ENCODE results near the gene TM4SF4. TPM values are rescaled to one million over a fixed set of nuclear protein-coding genes. Genes with fewer than 3 reads are reported as not detected.
A peak's percentile ranks its signal among the peaks of the same experiment; 100 is the strongest.

The TM4SF4 gene
- polyA plus RNA-seq, 3 donors: 0.08 TPM; not detected in 2

DNA sequence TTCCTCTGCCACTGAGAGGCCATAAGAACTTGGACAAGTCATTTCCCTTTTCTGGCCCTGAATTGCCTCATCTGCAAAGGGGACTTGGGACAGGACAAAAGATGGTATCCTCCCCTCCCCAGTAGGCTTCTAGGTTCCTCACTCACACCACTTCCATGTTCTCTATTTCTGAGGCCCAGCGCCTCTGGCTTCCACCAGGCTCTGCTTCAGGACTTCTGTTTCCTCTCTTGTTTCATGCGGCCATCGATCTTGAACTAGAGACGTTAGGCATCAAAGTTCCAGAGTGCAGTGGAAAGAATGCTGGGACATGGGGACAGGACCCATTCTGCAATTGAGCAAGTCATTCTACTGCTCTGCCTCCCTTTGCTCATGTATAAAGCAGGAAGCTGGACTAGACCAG, 1.7 kb downstream of the TM4SF4 start:
- no peaks in the 10 kb centered on the region for H4K20me1 ChIP-seq (ENCODE audit: insufficient read depth, low read length)
- Mint-ChIP-seq H3K27ac (peak overlapping the region; percentile 80 to 95 (median 92)), H3K9me3 (peaks cover 0 to 2% (median 0%) of the 10 kb centered on the region in 7 donors), H3K36me3 (no peaks in the 10 kb centered on the region), H3K4me1 (peaks cover 80% of the 10 kb centered on the region), H3K27me3 (ENCODE audit: low read depth in 3 of 3) (peaks cover 0 to 3% (median 0%) of the 10 kb centered on the region in 3 donors), H3K4me3 (peak overlapping the region in 1 of 2 donors; percentile 19)
- no peaks in the 10 kb centered on the region for H3K27me3 ChIP-seq (ENCODE audit: control insufficient read depth in 2 of 2, insufficient read depth in 2 of 2, low read length in 2 of 2)
- WGBS (ENCODE audit: insufficient coverage): 10% methylated on average over 2 of the region's 4 CpGs
- H3K4me2 ChIP-seq (replicated peaks; ENCODE audit: extremely low read depth, low read length, poor library complexity, severe bottlenecking): peak overlapping the region; percentile 25
- TF ChIP-seq, protein P1, sequence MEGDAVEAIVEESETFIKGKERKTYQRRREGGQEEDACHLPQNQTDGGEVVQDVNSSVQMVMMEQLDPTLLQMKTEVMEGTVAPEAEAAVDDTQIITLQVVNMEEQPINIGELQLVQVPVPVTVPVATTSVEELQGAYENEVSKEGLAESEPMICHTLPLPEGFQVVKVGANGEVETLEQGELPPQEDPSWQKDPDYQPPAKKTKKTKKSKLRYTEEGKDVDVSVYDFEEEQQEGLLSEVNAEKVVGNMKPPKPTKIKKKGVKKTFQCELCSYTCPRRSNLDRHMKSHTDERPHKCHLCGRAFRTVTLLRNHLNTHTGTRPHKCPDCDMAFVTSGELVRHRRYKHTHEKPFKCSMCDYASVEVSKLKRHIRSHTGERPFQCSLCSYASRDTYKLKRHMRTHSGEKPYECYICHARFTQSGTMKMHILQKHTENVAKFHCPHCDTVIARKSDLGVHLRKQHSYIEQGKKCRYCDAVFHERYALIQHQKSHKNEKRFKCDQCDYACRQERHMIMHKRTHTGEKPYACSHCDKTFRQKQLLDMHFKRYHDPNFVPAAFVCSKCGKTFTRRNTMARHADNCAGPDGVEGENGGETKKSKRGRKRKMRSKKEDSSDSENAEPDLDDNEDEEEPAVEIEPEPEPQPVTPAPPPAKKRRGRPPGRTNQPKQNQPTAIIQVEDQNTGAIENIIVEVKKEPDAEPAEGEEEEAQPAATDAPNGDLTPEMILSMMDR (IDR thresholded peaks at IDR 0.05): no peak
- H2AFZ ChIP-seq (ENCODE audit: insufficient read depth, low read depth, low read length, poor library complexity, severe bottlenecking): peak overlapping the region; percentile 62
- H3K79me2 ChIP-seq (ENCODE audit: insufficient read depth, low read length): no peaks in the 10 kb centered on the region
- peak; percentile 79 to 86 (median 82) for DNase-seq
- intact Hi-C loops (cut with micrococcal nuclease): loop anchor here (10.0 kb wide), 2 partner anchors 81 to 101 kb away; partner anchors contain the start of gene TM4SF1 (in 1 of the 2)
- no peaks in the 10 kb centered on the region for H3K36me3 ChIP-seq (replicated peaks in 1 of 2; ENCODE audit: control insufficient read depth in 1 of 2, insufficient read depth in 2 of 2, low read length in 2 of 2)
- H3K9me3 ChIP-seq (replicated peaks in 1 of 2; ENCODE audit: control insufficient read depth in 1 of 2, insufficient read depth in 1 of 2, low read length in 2 of 2): no peaks in the 10 kb centered on the region
- peaks cover 79 to 83% of the 10 kb centered on the region in 2 donors for H3K4me1 ChIP-seq (ENCODE audit: control insufficient read depth in 1 of 2, insufficient read depth in 2 of 2, low read length in 2 of 2)
- peak overlapping the region; percentile 39 to 80 for H3K27ac ChIP-seq (ENCODE audit: low read depth in 1 of 2, low read length in 2 of 2)
- H3K9ac ChIP-seq (ENCODE audit: insufficient read depth, low read length, poor library complexity, severe bottlenecking): no peak overlapping the region
- H3K4me3 ChIP-seq (replicated peaks in 1 of 3; ENCODE audit: low read depth in 2 of 3, low read length in 3 of 3): peak overlapping the region in 1 of 3 experiments; percentile 18

DNA sequence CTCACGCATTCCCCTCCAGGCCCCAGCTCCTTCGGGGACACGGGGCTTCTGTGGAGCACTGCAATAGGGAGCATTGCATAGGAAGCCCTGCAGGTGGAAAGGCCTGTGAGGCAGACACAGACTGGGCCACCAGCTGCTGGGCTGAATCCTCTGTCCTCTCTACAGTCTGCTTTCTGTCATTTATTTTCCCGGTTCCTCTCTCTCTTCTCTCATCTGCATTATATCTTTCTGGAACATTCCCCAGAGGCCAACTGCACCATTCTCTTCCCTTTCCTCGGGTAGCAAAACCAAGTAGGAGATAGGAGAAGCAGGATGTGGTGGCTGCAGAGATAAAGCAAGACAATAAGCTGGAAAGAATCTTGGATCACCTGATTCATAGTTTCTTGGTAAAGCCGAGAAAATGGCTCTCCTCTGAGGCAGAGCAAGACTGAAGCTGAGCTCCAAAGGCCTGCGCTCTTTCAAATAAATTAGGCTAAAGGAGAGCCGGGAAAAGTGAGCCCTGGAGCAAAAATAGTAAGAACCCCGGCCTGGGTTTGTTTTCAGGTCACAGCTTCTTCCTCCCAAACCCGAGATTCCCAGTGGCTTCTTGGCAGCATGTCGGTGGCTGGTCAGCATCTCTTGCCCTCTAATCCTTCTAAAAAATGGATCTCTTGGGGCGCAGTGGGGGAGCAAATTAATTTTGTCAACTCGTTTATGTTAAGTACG, 5.3 kb downstream of the TM4SF4 start:
- H3K4me3 Mint-ChIP-seq: no peak overlapping the region
- Histone ChIP-seq H2AFZ (ENCODE audit: insufficient read depth, low read depth, low read length, poor library complexity, severe bottlenecking) (peak overlapping the region; percentile 58), H3K4me3 (replicated peaks in 1 of 3; ENCODE audit: low read depth in 2 of 3, low read length in 3 of 3) (no peak overlapping the region), H3K79me2 (ENCODE audit: insufficient read depth, low read length) (no peaks in the 10 kb centered on the region), H4K20me1 (ENCODE audit: insufficient read depth, low read length) (no peaks in the 10 kb centered on the region), H3K36me3 (replicated peaks in 1 of 2; ENCODE audit: control insufficient read depth in 1 of 2, insufficient read depth in 2 of 2, low read length in 2 of 2) (no peaks in the 10 kb centered on the region), H3K4me1 (ENCODE audit: control insufficient read depth in 1 of 2, insufficient read depth in 2 of 2, low read length in 2 of 2) (peaks cover 48 to 54% of the 10 kb centered on the region in 2 donors), H3K9ac (ENCODE audit: insufficient read depth, low read length, poor library complexity, severe bottlenecking) (no peak overlapping the region), H3K27me3 (ENCODE audit: control insufficient read depth in 2 of 2, insufficient read depth in 2 of 2, low read length in 2 of 2) (no peaks in the 10 kb centered on the region), H3K9me3 (replicated peaks in 1 of 2; ENCODE audit: control insufficient read depth in 1 of 2, insufficient read depth in 1 of 2, low read length in 2 of 2) (no peaks in the 10 kb centered on the region), H3K4me2 (replicated peaks; ENCODE audit: extremely low read depth, low read length, poor library complexity, severe bottlenecking) (no peak overlapping the region), H3K27ac (ENCODE audit: low read depth in 1 of 2, low read length in 2 of 2) (no peak overlapping the region)
- 96% methylated on average over 7 of the region's 14 CpGs for WGBS (ENCODE audit: insufficient coverage)
- peaks cover 50% of the 10 kb centered on the region for H3K4me1 Mint-ChIP-seq
- peaks cover 0 to 3% (median 0%) of the 10 kb centered on the region in 3 donors for H3K27me3 Mint-ChIP-seq (ENCODE audit: low read depth in 3 of 3)
- intact Hi-C loops (cut with micrococcal nuclease): loop anchor here (5.0 to 10.0 kb wide), 3 partner anchors 85 to 127 kb away; partner anchors contain the start of gene TM4SF1 (in 1 of the 2)
- peak overlapping the region; percentile 16 to 78 (median 51) for H3K27ac Mint-ChIP-seq
- DNase-seq: no peak
- TF ChIP-seq, protein P1 (IDR thresholded peaks at IDR 0.05): no peak
- H3K9me3 Mint-ChIP-seq: peaks cover 0 to 2% (median 0%) of the 10 kb centered on the region in 7 donors
- H3K36me3 Mint-ChIP-seq: no peaks in the 10 kb centered on the region
